Caco-2 (cell line): ENCODE results near the gene PHC1. TPM values are rescaled to one million over a fixed set of nuclear protein-coding genes. Genes with fewer than 3 reads are reported as not detected.

ENCODE experiments used
- BruUV-seq: library from RNA; stranded (reverse); fragments of 400-500 nt; replicated peaks from 2 replicates; lab custom pipeline; 2021; lab: Mats Ljungman, UMichigan
- CTCF ChIA-PET: fragments of 300-600 bp; sonication (Branson Sonifier 250); formaldehyde crosslinking; loops from one replicate; lab custom pipeline; 2022; ENCODE audit warnings: antibody characterized with exemption; lab: Charles Lee
- POLR2A ChIA-PET: fragments of 300-600 bp; sonication (Branson Sonifier 250); formaldehyde crosslinking; loops from one replicate; lab custom pipeline; 2022; ENCODE audit warnings: antibody characterized with exemption; lab: Charles Lee
- DNase-seq, 2 experiments: peaks; one replicate each; pipeline versions ENCODE4 v3.0.0 to v3.0.0-alpha.2; 2020 to 2022
- H3K27me3 ChIP-seq: replicated peaks from 2 replicates; pipeline ENCODE4 v1.6.0; 2011; ENCODE audit warnings: low read length; ENCODE audit not compliant: control insufficient read depth, insufficient read depth
- H3K36me3 ChIP-seq: 2 replicates; pipeline ENCODE4 v1.5.1; 2011; ENCODE audit warnings: low read length; ENCODE audit not compliant: control insufficient read depth, insufficient read depth
- H3K4me1 ChIP-seq: fragments of 250-450 bp; sonication (Bioruptor Pico); 2 replicates; pipeline ENCODE4 v1.5.1; 2020; ENCODE audit warnings: mild to moderate bottlenecking
- H3K4me3 ChIP-seq: 2 replicates; pipeline ENCODE4 v1.5.1; 2011; ENCODE audit warnings: low read depth, mild to moderate bottlenecking, control low read depth, low read length
- H3K9me3 ChIP-seq: fragments of 250-450 bp; sonication (Bioruptor Pico); 2 replicates; pipeline ENCODE4 v1.5.1; 2020; ENCODE audit warnings: mild to moderate bottlenecking, moderate library complexity
- H3K27ac Mint-ChIP-seq: one replicate; pipeline ENCODE4 v1.8.0; 2022; ENCODE audit warnings: mixed read lengths; ENCODE audit not compliant: unreplicated experiment
- H3K27me3 Mint-ChIP-seq: one replicate; pipeline ENCODE4 v1.8.0; 2022; ENCODE audit warnings: mixed read lengths; ENCODE audit not compliant: insufficient read depth, unreplicated experiment
- H3K36me3 Mint-ChIP-seq: one replicate; pipeline ENCODE4 v1.8.0; 2022; ENCODE audit warnings: mild to moderate bottlenecking, mixed read lengths; ENCODE audit not compliant: insufficient read depth, unreplicated experiment
- H3K4me1 Mint-ChIP-seq: one replicate; pipeline ENCODE4 v1.8.0; 2022; ENCODE audit warnings: low read depth, mixed read lengths; ENCODE audit not compliant: unreplicated experiment
- H3K4me3 Mint-ChIP-seq: one replicate; pipeline ENCODE4 v1.8.0; 2022; ENCODE audit warnings: mild to moderate bottlenecking, moderate library complexity, mixed read lengths; ENCODE audit not compliant: unreplicated experiment
- H3K9me3 Mint-ChIP-seq: one replicate; pipeline ENCODE4 v1.8.0; 2022; ENCODE audit warnings: mixed read lengths; ENCODE audit not compliant: unreplicated experiment
- intact Hi-C: fragments of 100-400 bp; cut with micrococcal nuclease; formaldehyde crosslinking; loops from one replicate; pipeline ENCODE4 v1.10.0; 2022; ENCODE audit not compliant: unreplicated experiment
- total RNA-seq: library from RNA; stranded (reverse); gene quantifications from 2 replicates; pipeline ENCODE4 v1.2.3, GENCODE V29; 2022
- TF ChIP-seq, protein P1 (sequence below), 2 experiments: fragments of 200-600 bp in 1 of 2; IDR thresholded peaks; 1 replicate in 1 of 2; 2 replicates in 1 of 2; pipeline versions ENCODE4 v1.5.1 to v1.8.0; 2011 to 2022; ENCODE audit warnings: antibody characterized with exemption in 1 of 2, control low read depth in 1 of 2, inconsistent platforms in 1 of 2, low read depth in 1 of 2, low read length in 1 of 2, mild to moderate bottlenecking in 1 of 2, moderate library complexity in 1 of 2; ENCODE audit not compliant: insufficient read depth in 1 of 2, severe bottlenecking in 1 of 2, unreplicated experiment in 1 of 2

Gene PHC1
- total RNA-seq, 1 experiment from 2014 or later, result 28.7 TPM

DNA sequence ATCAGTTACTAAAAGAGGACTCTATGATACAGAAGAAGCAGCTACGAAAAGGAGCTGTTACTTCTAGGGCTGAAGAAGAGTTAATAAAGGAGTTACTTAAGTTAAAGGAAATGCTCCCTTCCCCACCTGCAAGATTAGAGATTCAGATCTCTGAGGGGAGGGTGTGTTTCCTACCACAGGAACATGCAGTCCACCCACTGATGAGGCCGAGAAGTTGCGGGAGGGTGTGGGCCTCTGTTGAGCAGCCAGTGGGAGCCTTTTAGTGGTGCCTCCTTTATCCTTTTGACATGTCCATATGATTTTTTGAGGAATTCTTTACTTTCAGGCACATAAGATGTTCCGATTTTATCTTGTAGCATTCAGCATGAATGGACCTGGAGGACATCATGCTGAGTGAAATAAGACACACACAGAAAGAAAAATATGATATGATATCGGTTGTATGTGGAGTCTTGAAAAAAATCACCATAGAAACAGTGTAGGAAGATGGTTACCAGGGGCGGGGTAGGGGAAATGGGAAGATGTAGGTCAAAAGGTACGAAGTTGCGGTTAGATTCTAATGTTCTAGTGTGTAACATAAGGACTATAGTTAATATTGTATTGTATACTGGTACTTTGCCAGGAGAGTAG, 39.6 kb downstream of the PHC1 start:
- no peak overlapping the region for H3K4me3 ChIP-seq
- no peaks in the 10 kb centered on the region for H3K36me3 ChIP-seq
- no peak for DNase-seq
- CTCF ChIA-PET, result no interaction called here
- Mint-ChIP-seq H3K27me3 (no peaks in the 10 kb centered on the region), H3K4me3 (no peak overlapping the region), H3K36me3 (peaks cover 14% of the 10 kb centered on the region), H3K27ac (no peak overlapping the region), H3K4me1 (no peaks in the 10 kb centered on the region), H3K9me3 (peaks cover 22% of the 10 kb centered on the region)
- H3K4me1 ChIP-seq, result no peaks in the 10 kb centered on the region
- peaks cover 4% of the 10 kb centered on the region; the same call in 1 of the 2 replicates for H3K9me3 ChIP-seq
- TF ChIP-seq, protein P1, sequence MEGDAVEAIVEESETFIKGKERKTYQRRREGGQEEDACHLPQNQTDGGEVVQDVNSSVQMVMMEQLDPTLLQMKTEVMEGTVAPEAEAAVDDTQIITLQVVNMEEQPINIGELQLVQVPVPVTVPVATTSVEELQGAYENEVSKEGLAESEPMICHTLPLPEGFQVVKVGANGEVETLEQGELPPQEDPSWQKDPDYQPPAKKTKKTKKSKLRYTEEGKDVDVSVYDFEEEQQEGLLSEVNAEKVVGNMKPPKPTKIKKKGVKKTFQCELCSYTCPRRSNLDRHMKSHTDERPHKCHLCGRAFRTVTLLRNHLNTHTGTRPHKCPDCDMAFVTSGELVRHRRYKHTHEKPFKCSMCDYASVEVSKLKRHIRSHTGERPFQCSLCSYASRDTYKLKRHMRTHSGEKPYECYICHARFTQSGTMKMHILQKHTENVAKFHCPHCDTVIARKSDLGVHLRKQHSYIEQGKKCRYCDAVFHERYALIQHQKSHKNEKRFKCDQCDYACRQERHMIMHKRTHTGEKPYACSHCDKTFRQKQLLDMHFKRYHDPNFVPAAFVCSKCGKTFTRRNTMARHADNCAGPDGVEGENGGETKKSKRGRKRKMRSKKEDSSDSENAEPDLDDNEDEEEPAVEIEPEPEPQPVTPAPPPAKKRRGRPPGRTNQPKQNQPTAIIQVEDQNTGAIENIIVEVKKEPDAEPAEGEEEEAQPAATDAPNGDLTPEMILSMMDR (IDR thresholded peaks at IDR 0.05; ENCODE audit: insufficient read depth in 1 of 2, low read depth in 1 of 2, low read length in 1 of 2, severe bottlenecking in 1 of 2, unreplicated experiment in 1 of 2), result no peak
- H3K27me3 ChIP-seq, result no peaks in the 10 kb centered on the region
- POLR2A ChIA-PET, result no interaction called here
- intact Hi-C loops, result no loop called here
- no TSS peak for BruUV-seq

DNA sequence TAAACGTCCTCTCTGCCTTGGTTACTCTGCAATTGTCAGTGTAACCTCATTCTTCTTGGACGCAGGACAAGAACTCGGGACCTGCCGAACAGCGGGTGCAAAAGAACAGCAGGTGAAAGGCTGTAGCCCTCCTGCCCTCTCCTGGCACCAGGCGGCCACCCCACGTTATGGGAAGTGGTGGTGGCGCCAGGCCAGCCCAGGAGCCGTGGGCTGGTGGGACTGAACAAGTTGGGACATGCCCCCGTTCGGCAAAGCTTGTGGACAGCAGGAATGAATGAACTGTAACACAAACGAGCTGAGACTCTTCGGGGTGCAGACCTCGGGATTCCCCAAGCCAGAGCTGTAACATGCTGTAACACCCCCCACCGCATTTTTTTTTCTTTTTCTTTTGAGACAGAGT, 41.8 kb downstream of the PHC1 start:
- Histone ChIP-seq H3K9me3 (peaks cover 4% of the 10 kb centered on the region; the same call in 1 of the 2 replicates), H3K4me1 (no peaks in the 10 kb centered on the region), H3K4me3 (no peak overlapping the region), H3K36me3 (no peaks in the 10 kb centered on the region), H3K27me3 (no peaks in the 10 kb centered on the region)
- TF ChIP-seq, protein P1 (IDR thresholded peaks at IDR 0.05; ENCODE audit: insufficient read depth in 1 of 2, low read depth in 1 of 2, low read length in 1 of 2, severe bottlenecking in 1 of 2, unreplicated experiment in 1 of 2), result no peak
- CTCF ChIA-PET, result no interaction called here
- no TSS peak for BruUV-seq
- no peak for DNase-seq
- peaks cover 22% of the 10 kb centered on the region for H3K9me3 Mint-ChIP-seq
- peaks cover 5% of the 10 kb centered on the region for H3K36me3 Mint-ChIP-seq
- H3K27ac Mint-ChIP-seq, result no peak overlapping the region
- POLR2A ChIA-PET, result no interaction called here
- H3K27me3 Mint-ChIP-seq, result no peaks in the 10 kb centered on the region
- no peak overlapping the region for H3K4me3 Mint-ChIP-seq
- H3K4me1 Mint-ChIP-seq, result no peaks in the 10 kb centered on the region
- intact Hi-C loops, result no loop called here

DNA sequence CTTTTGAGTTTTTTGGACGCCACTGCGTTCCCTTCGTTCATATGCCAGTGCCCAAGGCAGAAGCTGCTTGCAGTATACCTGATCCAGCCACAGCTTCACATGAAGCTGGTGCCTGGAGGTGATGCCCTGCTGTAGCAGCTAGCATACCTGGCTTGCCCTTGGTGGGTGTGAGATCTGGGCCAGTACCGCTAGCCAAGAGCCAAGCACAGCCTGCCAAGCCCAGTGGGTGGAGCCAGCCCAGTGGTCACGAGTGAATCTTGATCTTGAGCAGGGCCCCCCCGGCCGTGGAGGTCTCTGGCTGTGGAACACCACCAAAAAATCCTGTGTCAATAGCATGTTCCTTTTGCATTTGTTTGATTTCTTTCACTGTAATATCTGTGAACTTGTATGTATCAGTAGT, 42.5 kb downstream of the PHC1 start:
- TF ChIP-seq, protein P1 (IDR thresholded peaks at IDR 0.05; ENCODE audit: insufficient read depth in 1 of 2, low read depth in 1 of 2, low read length in 1 of 2, severe bottlenecking in 1 of 2, unreplicated experiment in 1 of 2), result no peak
- Histone ChIP-seq H3K27me3 (no peaks in the 10 kb centered on the region), H3K36me3 (no peaks in the 10 kb centered on the region), H3K4me3 (no peak overlapping the region), H3K4me1 (no peaks in the 10 kb centered on the region), H3K9me3 (peaks cover 4% of the 10 kb centered on the region; the same call in 1 of the 2 replicates)
- BruUV-seq, result no TSS peak
- H3K27me3 Mint-ChIP-seq, result no peaks in the 10 kb centered on the region
- DNase-seq, result no peak
- no peaks in the 10 kb centered on the region for H3K4me1 Mint-ChIP-seq
- intact Hi-C loops, result no loop called here
- POLR2A ChIA-PET, result no interaction called here
- peaks cover 24% of the 10 kb centered on the region for H3K9me3 Mint-ChIP-seq
- H3K36me3 Mint-ChIP-seq, result peaks cover 5% of the 10 kb centered on the region
- H3K27ac Mint-ChIP-seq, result no peak overlapping the region
- CTCF ChIA-PET, result no interaction called here
- H3K4me3 Mint-ChIP-seq, result no peak overlapping the region
